Measurements from ENCODE around the gene SRRM2.

The SRRM2 gene

DNA sequence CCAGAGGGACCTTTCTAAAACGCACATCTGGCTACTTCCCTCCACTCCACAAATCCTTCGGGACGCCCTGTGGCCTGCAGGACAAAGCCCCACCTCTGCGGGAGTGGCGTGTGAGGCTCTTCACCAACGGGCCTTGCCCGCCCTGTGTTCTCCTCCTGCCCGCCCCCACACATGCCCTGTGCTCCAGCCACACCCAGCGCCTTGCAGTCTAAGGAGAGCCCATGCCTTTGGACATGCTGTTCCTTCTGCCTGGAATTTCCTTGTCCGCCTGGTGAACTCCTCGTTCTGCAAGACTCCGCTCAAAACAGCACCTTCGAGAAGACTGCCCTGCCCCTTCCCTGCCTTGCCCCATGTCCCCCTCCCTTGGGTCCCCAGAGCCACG, 17.2 kb downstream of the SRRM2 start:
- no peak for DNase-seq
- Histone ChIP-seq H3K4me1 (ENCODE audit: control insufficient read depth, insufficient read depth, low read length, poor library complexity, severe bottlenecking) (no peaks in the 10 kb centered on the region), H3K27me3 (replicated peaks; ENCODE audit: control insufficient read depth, insufficient read depth, low read length, poor library complexity, severe bottlenecking) (no peaks in the 10 kb centered on the region), H3K36me3 (ENCODE audit: control insufficient read depth, insufficient read depth, low read length) (peaks cover 89% of the 10 kb centered on the region), H3K27ac (ENCODE audit: insufficient read depth, low read length, poor library complexity, severe bottlenecking) (no peak overlapping the region), H3K4me3 (ENCODE audit: insufficient read depth, low read depth, low read length, poor library complexity, severe bottlenecking) (no peak overlapping the region), H3K9me3 (ENCODE audit: control insufficient read depth, low read length) (no peaks in the 10 kb centered on the region)

DNA sequence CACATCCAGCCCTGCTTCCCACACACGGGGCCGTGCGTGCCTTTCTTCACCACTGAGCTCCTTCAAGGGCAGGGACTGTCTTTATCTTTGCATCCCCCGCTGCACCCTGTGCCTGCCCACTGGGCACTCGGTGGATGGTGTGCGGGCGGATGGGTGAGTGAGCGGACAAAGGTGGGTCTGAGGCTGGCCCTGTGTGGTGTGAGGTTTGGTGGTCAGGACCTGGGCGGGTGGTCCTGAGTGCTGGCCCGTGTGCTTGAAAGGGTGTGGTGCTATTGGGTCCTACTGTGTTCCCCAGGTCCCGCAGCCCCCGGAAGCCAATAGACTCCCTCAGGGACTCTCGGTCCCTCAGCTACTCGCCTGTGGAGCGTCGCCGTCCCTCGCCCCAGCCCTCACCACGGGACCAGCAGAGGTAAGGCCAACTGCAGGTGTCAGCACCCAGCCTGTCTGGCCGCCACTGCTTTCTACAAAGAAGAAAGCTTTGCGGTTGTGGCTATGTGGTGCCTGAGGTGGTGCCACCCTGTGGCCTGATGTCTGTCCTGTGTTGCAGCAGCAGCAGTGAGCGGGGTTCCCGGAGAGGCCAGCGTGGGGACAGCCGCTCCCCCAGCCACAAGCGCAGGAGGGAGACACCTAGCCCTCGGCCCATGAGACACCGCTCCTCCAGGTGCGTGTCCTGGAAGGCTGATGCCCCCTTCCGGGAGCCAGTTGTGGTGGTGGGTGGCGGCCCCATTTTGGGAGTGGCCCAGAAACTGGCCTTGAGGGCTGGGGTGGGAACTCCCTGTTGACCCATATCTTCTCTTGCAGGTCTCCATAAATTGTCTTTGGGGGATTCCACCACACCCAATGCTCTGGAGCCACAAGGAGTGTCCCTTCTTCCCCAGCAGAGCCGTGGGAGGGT, 17.9 kb downstream of the SRRM2 start:
- no peak overlapping the region for H3K4me3 ChIP-seq (ENCODE audit: insufficient read depth, low read depth, low read length, poor library complexity, severe bottlenecking)
- no peak for DNase-seq
- H3K36me3 ChIP-seq (ENCODE audit: control insufficient read depth, insufficient read depth, low read length), result peaks cover 83% of the 10 kb centered on the region
- H3K27ac ChIP-seq (ENCODE audit: insufficient read depth, low read length, poor library complexity, severe bottlenecking), result peak overlapping the region; percentile 5
- no peaks in the 10 kb centered on the region for H3K9me3 ChIP-seq (ENCODE audit: control insufficient read depth, low read length)
- no peaks in the 10 kb centered on the region for H3K27me3 ChIP-seq (replicated peaks; ENCODE audit: control insufficient read depth, insufficient read depth, low read length, poor library complexity, severe bottlenecking)
- peaks cover 4% of the 10 kb centered on the region for H3K4me1 ChIP-seq (ENCODE audit: control insufficient read depth, insufficient read depth, low read length, poor library complexity, severe bottlenecking)

DNA sequence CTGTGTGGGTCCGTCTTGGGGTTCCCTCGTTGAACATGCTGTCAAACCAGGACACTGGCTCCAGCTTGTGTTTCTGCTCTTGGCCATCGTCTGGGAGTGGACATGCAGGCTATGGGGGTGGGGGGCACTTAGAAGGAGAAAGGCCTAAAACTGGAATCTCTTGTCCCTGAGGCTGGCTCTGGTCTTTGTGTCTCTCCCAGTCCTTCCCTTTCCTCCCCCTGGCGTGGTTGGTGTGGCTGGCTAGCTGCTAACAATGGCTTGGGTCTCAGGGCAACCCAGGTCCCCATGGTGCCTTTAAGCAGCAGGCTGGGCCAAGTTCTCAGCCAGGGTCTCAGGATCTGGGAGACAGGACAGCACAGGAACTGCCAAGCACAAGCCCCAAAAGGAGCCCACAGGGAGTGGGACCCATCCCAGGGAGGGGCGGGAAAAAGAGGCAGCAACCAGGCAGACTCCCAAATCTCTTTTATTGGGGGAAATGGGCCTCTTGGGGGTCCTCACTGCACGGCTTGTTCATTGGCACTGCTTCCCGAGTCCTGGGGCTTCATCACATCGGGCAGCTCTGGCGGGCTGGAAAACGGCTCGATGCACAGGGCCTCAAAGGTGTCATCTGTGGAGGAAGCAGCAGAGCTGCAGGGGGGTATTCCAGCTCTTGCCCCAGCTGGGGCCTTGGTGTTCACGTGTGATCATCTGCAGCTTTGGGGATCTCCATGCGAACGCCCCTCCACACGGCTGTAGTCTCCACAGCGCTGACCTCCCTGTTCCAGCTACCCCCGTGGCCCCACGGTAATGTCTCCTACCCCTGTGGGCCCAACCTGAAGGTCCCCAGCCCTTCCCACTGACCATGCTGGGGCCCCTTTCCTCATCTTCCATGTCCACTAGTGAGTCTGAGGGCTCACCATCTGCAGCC, 19.3 kb downstream of the SRRM2 start:
- no peak overlapping the region for H3K27ac ChIP-seq (ENCODE audit: insufficient read depth, low read length, poor library complexity, severe bottlenecking)
- H3K4me3 ChIP-seq (ENCODE audit: insufficient read depth, low read depth, low read length, poor library complexity, severe bottlenecking), result no peak overlapping the region
- H3K27me3 ChIP-seq (replicated peaks; ENCODE audit: control insufficient read depth, insufficient read depth, low read length, poor library complexity, severe bottlenecking), result no peaks in the 10 kb centered on the region
- peaks cover 68% of the 10 kb centered on the region for H3K36me3 ChIP-seq (ENCODE audit: control insufficient read depth, insufficient read depth, low read length)
- H3K9me3 ChIP-seq (ENCODE audit: control insufficient read depth, low read length), result no peaks in the 10 kb centered on the region
- no peak for DNase-seq
- peaks cover 14% of the 10 kb centered on the region for H3K4me1 ChIP-seq (ENCODE audit: control insufficient read depth, insufficient read depth, low read length, poor library complexity, severe bottlenecking)

DNA sequence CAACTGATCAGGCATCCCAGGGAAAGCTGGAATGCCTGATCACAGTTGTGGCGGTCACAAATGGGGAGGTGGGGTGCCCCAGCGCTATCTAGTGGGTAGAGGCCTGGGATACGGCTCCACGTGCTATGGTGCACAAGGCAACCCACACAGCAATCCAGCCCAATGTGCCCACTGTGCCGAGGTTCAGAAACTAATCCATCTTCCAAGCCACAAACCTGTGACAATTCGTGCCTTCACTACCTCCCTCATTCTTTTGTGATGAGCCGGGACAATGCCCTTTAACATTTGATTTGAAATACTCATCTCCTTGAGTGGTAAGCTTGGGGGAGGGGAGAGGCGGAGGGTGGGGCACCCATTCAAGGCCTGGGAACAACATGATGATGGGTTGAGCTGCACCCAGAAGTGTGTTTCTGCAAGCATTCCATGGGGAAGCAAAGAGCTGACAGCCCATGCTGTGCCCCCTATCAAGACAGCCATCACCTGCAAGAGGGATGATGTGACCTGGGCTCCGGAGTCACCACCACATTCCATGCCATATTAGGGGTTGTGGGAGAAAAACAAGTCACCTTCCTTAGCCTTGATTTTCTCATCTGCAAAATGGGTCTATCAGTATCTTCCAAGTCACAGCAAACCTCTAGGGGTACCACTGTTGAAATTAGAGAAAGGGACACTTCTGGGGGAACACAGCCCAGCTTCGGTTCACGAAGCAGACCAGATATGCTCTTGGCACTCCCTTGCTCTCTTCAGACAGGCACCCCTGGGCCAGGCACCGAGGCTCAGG, 20.9 kb downstream of the SRRM2 start:
- Histone ChIP-seq H3K4me1 (ENCODE audit: control insufficient read depth, insufficient read depth, low read length, poor library complexity, severe bottlenecking) (peaks cover 17% of the 10 kb centered on the region), H3K27ac (ENCODE audit: insufficient read depth, low read length, poor library complexity, severe bottlenecking) (no peak overlapping the region), H3K9me3 (ENCODE audit: control insufficient read depth, low read length) (no peaks in the 10 kb centered on the region), H3K36me3 (ENCODE audit: control insufficient read depth, insufficient read depth, low read length) (peaks cover 52% of the 10 kb centered on the region), H3K27me3 (replicated peaks; ENCODE audit: control insufficient read depth, insufficient read depth, low read length, poor library complexity, severe bottlenecking) (no peaks in the 10 kb centered on the region), H3K4me3 (ENCODE audit: insufficient read depth, low read depth, low read length, poor library complexity, severe bottlenecking) (no peak overlapping the region)
- no peak for DNase-seq

DNA sequence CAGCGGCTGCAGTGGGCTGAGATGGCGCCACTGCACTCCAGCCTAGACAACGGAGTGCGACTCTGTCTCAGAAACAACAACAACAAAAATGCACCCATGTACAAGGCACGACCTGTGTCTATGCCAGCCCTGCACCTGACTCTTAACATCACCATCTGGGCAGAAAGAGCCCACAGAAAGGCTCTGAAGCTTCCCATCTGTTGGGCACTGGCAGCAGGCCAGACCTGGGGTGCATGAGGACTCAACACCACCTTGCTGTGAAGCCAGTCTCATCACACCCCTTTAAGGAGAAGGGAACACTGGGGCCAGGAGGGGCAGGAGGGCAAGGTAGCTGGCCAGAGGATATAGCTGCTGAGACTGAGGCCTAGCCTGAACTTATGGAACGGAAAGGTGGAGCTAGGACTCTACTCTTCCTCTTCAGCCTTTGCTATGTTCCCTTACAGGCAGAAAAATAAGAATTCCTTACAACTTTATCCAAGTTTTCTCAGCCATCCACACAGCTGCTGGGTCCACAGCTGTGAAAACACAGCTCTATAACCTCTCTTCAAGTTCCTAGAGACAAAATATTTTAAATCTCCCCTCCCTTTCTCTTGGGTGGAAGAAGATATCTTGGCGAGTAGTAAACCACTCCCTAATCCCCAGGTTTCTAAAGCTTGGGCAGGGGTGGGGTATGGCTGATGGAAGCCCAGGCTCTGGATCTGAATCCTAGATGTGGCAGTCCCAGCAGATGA, 21.9 kb downstream of the SRRM2 start:
- Histone ChIP-seq H3K4me1 (ENCODE audit: control insufficient read depth, insufficient read depth, low read length, poor library complexity, severe bottlenecking) (peaks cover 22% of the 10 kb centered on the region), H3K27me3 (replicated peaks; ENCODE audit: control insufficient read depth, insufficient read depth, low read length, poor library complexity, severe bottlenecking) (no peaks in the 10 kb centered on the region), H3K36me3 (ENCODE audit: control insufficient read depth, insufficient read depth, low read length) (peaks cover 43% of the 10 kb centered on the region), H3K9me3 (ENCODE audit: control insufficient read depth, low read length) (no peaks in the 10 kb centered on the region), H3K27ac (ENCODE audit: insufficient read depth, low read length, poor library complexity, severe bottlenecking) (no peak overlapping the region), H3K4me3 (ENCODE audit: insufficient read depth, low read depth, low read length, poor library complexity, severe bottlenecking) (no peak overlapping the region)
- DNase-seq, result no peak

DNA sequence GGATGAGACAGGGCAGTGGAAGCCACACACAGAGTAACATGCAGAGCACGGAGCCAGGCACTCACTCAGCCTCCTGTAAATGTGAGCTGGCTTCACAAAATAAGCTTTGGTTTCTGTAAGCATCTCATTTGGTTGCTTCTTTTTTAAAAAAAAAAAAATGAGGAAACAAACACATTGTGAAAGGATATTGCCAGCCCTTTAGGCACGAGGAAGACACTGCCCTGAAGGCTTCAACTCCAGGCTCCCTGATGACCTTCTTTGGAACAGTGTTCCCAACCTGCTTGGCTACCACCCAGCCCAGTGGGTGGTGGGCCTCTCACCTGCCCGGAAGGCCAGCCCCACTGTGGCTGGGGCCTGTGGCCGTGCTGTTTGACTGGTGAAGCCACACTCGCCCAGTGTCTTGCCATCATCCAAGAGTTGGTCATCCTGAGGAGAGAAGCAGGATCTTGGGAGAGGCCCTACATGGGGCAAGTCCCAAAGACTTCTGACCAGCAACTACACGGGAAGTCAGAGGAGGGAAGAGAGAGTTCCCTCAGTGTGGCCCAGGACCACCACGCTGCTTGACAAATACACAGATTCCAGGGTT, 22.8 kb downstream of the SRRM2 start:
- no peak overlapping the region for H3K4me3 ChIP-seq (ENCODE audit: insufficient read depth, low read depth, low read length, poor library complexity, severe bottlenecking)
- H3K27ac ChIP-seq (ENCODE audit: insufficient read depth, low read length, poor library complexity, severe bottlenecking), result no peak overlapping the region
- H3K9me3 ChIP-seq (ENCODE audit: control insufficient read depth, low read length), result no peaks in the 10 kb centered on the region
- no peak for DNase-seq
- H3K27me3 ChIP-seq (replicated peaks; ENCODE audit: control insufficient read depth, insufficient read depth, low read length, poor library complexity, severe bottlenecking), result no peaks in the 10 kb centered on the region
- H3K4me1 ChIP-seq (ENCODE audit: control insufficient read depth, insufficient read depth, low read length, poor library complexity, severe bottlenecking), result peaks cover 22% of the 10 kb centered on the region
- H3K36me3 ChIP-seq (ENCODE audit: control insufficient read depth, insufficient read depth, low read length), result peaks cover 34% of the 10 kb centered on the region

GRCh38 chr16:2775765-2776499, 23.5 kb downstream of the SRRM2 start:
- H3K36me3 ChIP-seq (ENCODE audit: control insufficient read depth, insufficient read depth, low read length), result peaks cover 27% of the 10 kb centered on the region
- no peaks in the 10 kb centered on the region for H3K27me3 ChIP-seq (replicated peaks; ENCODE audit: control insufficient read depth, insufficient read depth, low read length, poor library complexity, severe bottlenecking)
- peak overlapping the region; percentile 85 for H3K4me3 ChIP-seq (ENCODE audit: insufficient read depth, low read depth, low read length, poor library complexity, severe bottlenecking)
- DNase-seq, result no peak
- no peaks in the 10 kb centered on the region for H3K9me3 ChIP-seq (ENCODE audit: control insufficient read depth, low read length)
- H3K4me1 ChIP-seq (ENCODE audit: control insufficient read depth, insufficient read depth, low read length, poor library complexity, severe bottlenecking), result peaks cover 22% of the 10 kb centered on the region
- H3K27ac ChIP-seq (ENCODE audit: insufficient read depth, low read length, poor library complexity, severe bottlenecking), result peak overlapping the region; percentile 67

DNA sequence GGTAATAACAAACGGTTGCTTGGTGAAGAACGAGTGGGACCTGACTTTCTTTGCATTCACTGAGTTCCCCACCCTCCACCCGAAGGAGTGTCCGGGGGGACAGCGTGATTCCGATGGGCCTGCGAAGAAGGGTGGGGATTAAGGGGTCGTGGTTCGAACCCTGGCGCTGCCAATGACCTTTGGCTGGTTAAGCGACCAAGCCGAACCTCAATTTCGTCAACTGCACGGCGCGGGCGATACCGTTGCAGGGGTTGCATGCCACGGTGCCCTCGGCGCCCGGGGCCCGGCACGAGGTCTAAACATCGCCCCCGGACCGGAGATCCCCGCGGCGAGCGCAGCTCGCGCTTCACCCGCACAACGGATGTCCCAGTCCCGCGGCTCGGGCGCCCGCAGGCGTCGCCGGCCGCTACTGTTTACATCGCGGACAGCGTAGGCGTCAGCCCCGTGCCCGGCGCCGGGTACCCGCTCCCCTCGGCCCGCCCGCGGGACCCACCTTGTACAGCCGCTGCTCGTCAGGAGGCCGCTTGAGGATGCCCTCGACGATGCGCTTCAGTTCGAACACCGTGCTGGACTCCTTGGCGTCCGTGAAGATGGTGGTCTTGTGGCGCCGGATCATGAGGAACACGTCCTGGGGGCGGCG, 24.2 kb downstream of the SRRM2 start:
- Histone ChIP-seq H3K4me1 (ENCODE audit: control insufficient read depth, insufficient read depth, low read length, poor library complexity, severe bottlenecking) (peaks cover 22% of the 10 kb centered on the region), H3K27me3 (replicated peaks; ENCODE audit: control insufficient read depth, insufficient read depth, low read length, poor library complexity, severe bottlenecking) (no peaks in the 10 kb centered on the region), H3K9me3 (ENCODE audit: control insufficient read depth, low read length) (no peaks in the 10 kb centered on the region), H3K4me3 (ENCODE audit: insufficient read depth, low read depth, low read length, poor library complexity, severe bottlenecking) (peak overlapping the region; percentile 85), H3K36me3 (ENCODE audit: control insufficient read depth, insufficient read depth, low read length) (peaks cover 20% of the 10 kb centered on the region), H3K27ac (ENCODE audit: insufficient read depth, low read length, poor library complexity, severe bottlenecking) (peak overlapping the region; percentile 67)
- peak in 1 of 3 donors; percentile 26 for DNase-seq

Data from effector memory CD4-positive, alpha-beta T cell (primary cell).